HepG2 (cell line): ENCODE measurements around the gene PEMT. TPM values are rescaled to one million over a fixed set of nuclear protein-coding genes. Genes with fewer than 3 reads are reported as not detected.

Source experiments
- ARNT2 ChIP-seq: sonication (generic); formaldehyde crosslinking; IDR thresholded peaks from 2 replicates; pipeline ENCODE4 v1.8.0; 2022; ENCODE audit warnings: mild to moderate bottlenecking, low read depth, missing genetic modification reagents, moderate library complexity
- BRCA1 ChIP-seq: sonication (generic); formaldehyde crosslinking; IDR thresholded peaks from 2 replicates; pipeline ENCODE4 v1.4.0; 2020; ENCODE audit warnings: missing genetic modification reagents
- CEBPG ChIP-seq: IDR thresholded peaks from 2 replicates; pipeline ENCODE4 v1.6.1; 2016
- EEA1 ChIP-seq: sonication (generic); formaldehyde crosslinking; IDR thresholded peaks from 2 replicates; pipeline ENCODE4 v1.5.1; 2020; ENCODE audit warnings: mild to moderate bottlenecking, missing genetic modification reagents, borderline replicate concordance
- FOXK1 ChIP-seq: sonication (generic); formaldehyde crosslinking; IDR thresholded peaks from 2 replicates; pipeline ENCODE4 v1.4.0; 2020; ENCODE audit warnings: low read depth, missing genetic modification reagents, borderline replicate concordance
- MLLT10 ChIP-seq: sonication (generic); formaldehyde crosslinking; IDR thresholded peaks from 2 replicates; pipeline ENCODE4 v1.4.0; 2020; ENCODE audit warnings: missing genetic modification reagents
- NCOR1 ChIP-seq: fragments of 200-600 bp; sonication (generic); IDR thresholded peaks from 2 replicates; pipeline ENCODE4 v1.7.0; 2017; ENCODE audit warnings: antibody characterized with exemption, low read length, borderline replicate concordance
- NFRKB ChIP-seq: fragments of 450-650 bp; IDR thresholded peaks from 2 replicates; pipeline ENCODE4 v1.6.1; 2017
- PRPF4 ChIP-seq: fragments of 200-400 bp; formaldehyde crosslinking; IDR thresholded peaks from 2 replicates; pipeline ENCODE4 v1.6.1; 2016; ENCODE audit warnings: low read length, low read depth; ENCODE audit not compliant: poor library complexity, severe bottlenecking
- RARA ChIP-seq: IDR thresholded peaks from 2 replicates; pipeline ENCODE4 v1.6.1; 2016; ENCODE audit warnings: missing genetic modification reagents, missing compliant biosample characterization
- SAP130 ChIP-seq: IDR thresholded peaks from 2 replicates; pipeline ENCODE4 v1.6.1; 2016; ENCODE audit warnings: low read depth
- ZFY ChIP-seq: sonication (generic); formaldehyde crosslinking; IDR thresholded peaks from 2 replicates; pipeline ENCODE4 v1.4.0; 2020; ENCODE audit warnings: missing genetic modification reagents
- ZNF17 ChIP-seq: sonication (generic); formaldehyde crosslinking; IDR thresholded peaks from 2 replicates; pipeline ENCODE4 v1.5.0; 2020; ENCODE audit warnings: mild to moderate bottlenecking, missing genetic modification reagents
- ZNF350 ChIP-seq: sonication (generic); formaldehyde crosslinking; IDR thresholded peaks from 2 replicates; pipeline ENCODE4 v1.4.0; 2020; ENCODE audit warnings: mild to moderate bottlenecking, low read depth, missing genetic modification reagents, borderline replicate concordance
- ZSCAN21 ChIP-seq: sonication (generic); formaldehyde crosslinking; IDR thresholded peaks from 2 replicates; pipeline ENCODE4 v1.8.0; 2022; ENCODE audit warnings: mild to moderate bottlenecking, missing genetic modification reagents, moderate library complexity, borderline replicate concordance
- polyA plus RNA-seq, 8 experiments: library from polyadenylated mRNA; depleted of rRNA in 3 of 8; stranded (reverse) in 7 of 8; unstranded in 1 of 8; fragments of >200 nt; fragmentation: Illumina TruSeq in 4 of 8; extraction: Trizol in 4 of 8; gene quantifications; 2 replicates each; pipeline versions ENCODE4 v1.2.1 to v1.2.3, GENCODE V29; 2011 to 2016; ENCODE audit warnings: low read depth in 4 of 8, missing spikeins in 1 of 8, mixed read lengths in 1 of 8; ENCODE audit not compliant: insufficient read depth in 1 of 8
- total RNA-seq, 5 experiments: library from RNA; depleted of rRNA; stranded (reverse); fragments of >200 nt; fragmentation: Illumina TruSeq; extraction: Trizol; gene quantifications; 2 replicates each; pipeline ENCODE4 v1.2.3, GENCODE V29; 2016; ENCODE audit warnings: low read depth in 1 of 5
- TF ChIP-seq, protein P1 (sequence below), 2 experiments: sonication (generic) in 1 of 2; formaldehyde crosslinking in 1 of 2; IDR thresholded peaks; 2 replicates each; pipeline versions ENCODE4 v1.4.0 to v1.6.1; 2016 to 2020; ENCODE audit warnings: borderline replicate concordance in 1 of 2, low read depth in 1 of 2, mild to moderate bottlenecking in 1 of 2, missing genetic modification reagents in 1 of 2
- TF ChIP-seq, protein P2 (sequence below): sonication (generic); formaldehyde crosslinking; IDR thresholded peaks from 2 replicates; pipeline ENCODE4 v1.4.0; 2020; ENCODE audit warnings: mild to moderate bottlenecking, low read depth, missing genetic modification reagents
- TF ChIP-seq, protein P3 (sequence below): sonication (generic); formaldehyde crosslinking; IDR thresholded peaks from 2 replicates; pipeline ENCODE4 v1.9.0; 2021; ENCODE audit warnings: mild to moderate bottlenecking, missing genetic modification reagents

PEMT gene
- total and polyA plus RNA-seq, 2 of the 13 experiments (the other 11 are each of a cell fraction or from before 2014, with no cell fraction given), result 31.7 to 43.6 TPM

DNA sequence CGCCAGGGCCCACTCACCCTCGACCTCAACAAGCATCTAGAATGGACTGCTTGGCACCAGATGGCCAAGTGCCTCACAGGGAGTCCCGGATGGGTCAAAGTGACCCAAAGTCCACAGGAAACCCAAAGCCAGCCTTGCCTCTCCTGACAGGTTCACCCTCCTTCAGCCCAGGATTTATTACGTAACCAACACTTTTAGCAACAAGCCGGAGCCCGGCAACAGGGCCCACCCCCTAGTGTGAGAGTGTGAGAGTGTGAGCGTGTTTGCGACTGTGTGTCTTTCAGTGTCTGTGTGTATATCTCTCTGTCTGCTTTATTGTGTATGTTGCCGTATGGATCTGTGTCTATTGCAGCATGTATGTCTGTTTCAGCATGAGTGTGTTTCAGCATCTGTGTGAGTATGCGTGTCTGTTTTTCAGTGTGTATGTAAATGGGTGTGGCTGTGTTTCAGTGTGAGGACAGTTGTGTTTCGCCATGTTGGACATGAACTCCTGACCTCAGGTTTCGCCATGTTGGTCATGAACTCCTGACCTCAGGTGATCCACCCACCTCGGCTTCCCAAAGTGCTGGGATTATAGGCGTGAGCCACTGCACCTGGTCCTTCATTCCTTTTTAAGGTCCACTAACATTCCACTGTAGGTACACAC, 13.7 kb upstream of the PEMT start (continued):
- TF ChIP-seq, protein P1, sequence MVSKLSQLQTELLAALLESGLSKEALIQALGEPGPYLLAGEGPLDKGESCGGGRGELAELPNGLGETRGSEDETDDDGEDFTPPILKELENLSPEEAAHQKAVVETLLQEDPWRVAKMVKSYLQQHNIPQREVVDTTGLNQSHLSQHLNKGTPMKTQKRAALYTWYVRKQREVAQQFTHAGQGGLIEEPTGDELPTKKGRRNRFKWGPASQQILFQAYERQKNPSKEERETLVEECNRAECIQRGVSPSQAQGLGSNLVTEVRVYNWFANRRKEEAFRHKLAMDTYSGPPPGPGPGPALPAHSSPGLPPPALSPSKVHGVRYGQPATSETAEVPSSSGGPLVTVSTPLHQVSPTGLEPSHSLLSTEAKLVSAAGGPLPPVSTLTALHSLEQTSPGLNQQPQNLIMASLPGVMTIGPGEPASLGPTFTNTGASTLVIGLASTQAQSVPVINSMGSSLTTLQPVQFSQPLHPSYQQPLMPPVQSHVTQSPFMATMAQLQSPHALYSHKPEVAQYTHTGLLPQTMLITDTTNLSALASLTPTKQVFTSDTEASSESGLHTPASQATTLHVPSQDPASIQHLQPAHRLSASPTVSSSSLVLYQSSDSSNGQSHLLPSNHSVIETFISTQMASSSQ (IDR thresholded peaks at IDR 0.05; ENCODE audit: low read depth), result no peak
- TF ChIP-seq, protein P1 (CRISPR knock-in tag; IDR thresholded peaks at IDR 0.05; ENCODE audit: borderline replicate concordance), result no peak
- TF ChIP-seq ZNF17 (CRISPR knock-in tag), result no peak
- no peak for TF ChIP-seq CEBPG (CRISPR knock-in tag)
- no peak for TF ChIP-seq ARNT2 (CRISPR knock-in tag)
- TF ChIP-seq EEA1 (CRISPR knock-in tag), result no peak
- no peak for TF ChIP-seq ZFY (CRISPR knock-in tag)
- peak; percentile 16; the same call in 1 of the 2 replicates for TF ChIP-seq FOXK1 (CRISPR knock-in tag)
- TF ChIP-seq RARA (CRISPR knock-in tag), result peak; percentile 99
- no peak for TF ChIP-seq NFRKB
- no peak for TF ChIP-seq PRPF4
- no peak for TF ChIP-seq ZSCAN21 (CRISPR knock-in tag)
- no peak for TF ChIP-seq SAP130
- TF ChIP-seq, protein P2, sequence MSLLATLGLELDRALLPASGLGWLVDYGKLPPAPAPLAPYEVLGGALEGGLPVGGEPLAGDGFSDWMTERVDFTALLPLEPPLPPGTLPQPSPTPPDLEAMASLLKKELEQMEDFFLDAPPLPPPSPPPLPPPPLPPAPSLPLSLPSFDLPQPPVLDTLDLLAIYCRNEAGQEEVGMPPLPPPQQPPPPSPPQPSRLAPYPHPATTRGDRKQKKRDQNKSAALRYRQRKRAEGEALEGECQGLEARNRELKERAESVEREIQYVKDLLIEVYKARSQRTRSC (CRISPR knock-in tag), result no peak
- peak; percentile 69; the same call in 1 of the 2 replicates for TF ChIP-seq NCOR1
- no peak for TF ChIP-seq BRCA1 (CRISPR knock-in tag)
- no peak for TF ChIP-seq ZNF350 (CRISPR knock-in tag)
- TF ChIP-seq, protein P3, sequence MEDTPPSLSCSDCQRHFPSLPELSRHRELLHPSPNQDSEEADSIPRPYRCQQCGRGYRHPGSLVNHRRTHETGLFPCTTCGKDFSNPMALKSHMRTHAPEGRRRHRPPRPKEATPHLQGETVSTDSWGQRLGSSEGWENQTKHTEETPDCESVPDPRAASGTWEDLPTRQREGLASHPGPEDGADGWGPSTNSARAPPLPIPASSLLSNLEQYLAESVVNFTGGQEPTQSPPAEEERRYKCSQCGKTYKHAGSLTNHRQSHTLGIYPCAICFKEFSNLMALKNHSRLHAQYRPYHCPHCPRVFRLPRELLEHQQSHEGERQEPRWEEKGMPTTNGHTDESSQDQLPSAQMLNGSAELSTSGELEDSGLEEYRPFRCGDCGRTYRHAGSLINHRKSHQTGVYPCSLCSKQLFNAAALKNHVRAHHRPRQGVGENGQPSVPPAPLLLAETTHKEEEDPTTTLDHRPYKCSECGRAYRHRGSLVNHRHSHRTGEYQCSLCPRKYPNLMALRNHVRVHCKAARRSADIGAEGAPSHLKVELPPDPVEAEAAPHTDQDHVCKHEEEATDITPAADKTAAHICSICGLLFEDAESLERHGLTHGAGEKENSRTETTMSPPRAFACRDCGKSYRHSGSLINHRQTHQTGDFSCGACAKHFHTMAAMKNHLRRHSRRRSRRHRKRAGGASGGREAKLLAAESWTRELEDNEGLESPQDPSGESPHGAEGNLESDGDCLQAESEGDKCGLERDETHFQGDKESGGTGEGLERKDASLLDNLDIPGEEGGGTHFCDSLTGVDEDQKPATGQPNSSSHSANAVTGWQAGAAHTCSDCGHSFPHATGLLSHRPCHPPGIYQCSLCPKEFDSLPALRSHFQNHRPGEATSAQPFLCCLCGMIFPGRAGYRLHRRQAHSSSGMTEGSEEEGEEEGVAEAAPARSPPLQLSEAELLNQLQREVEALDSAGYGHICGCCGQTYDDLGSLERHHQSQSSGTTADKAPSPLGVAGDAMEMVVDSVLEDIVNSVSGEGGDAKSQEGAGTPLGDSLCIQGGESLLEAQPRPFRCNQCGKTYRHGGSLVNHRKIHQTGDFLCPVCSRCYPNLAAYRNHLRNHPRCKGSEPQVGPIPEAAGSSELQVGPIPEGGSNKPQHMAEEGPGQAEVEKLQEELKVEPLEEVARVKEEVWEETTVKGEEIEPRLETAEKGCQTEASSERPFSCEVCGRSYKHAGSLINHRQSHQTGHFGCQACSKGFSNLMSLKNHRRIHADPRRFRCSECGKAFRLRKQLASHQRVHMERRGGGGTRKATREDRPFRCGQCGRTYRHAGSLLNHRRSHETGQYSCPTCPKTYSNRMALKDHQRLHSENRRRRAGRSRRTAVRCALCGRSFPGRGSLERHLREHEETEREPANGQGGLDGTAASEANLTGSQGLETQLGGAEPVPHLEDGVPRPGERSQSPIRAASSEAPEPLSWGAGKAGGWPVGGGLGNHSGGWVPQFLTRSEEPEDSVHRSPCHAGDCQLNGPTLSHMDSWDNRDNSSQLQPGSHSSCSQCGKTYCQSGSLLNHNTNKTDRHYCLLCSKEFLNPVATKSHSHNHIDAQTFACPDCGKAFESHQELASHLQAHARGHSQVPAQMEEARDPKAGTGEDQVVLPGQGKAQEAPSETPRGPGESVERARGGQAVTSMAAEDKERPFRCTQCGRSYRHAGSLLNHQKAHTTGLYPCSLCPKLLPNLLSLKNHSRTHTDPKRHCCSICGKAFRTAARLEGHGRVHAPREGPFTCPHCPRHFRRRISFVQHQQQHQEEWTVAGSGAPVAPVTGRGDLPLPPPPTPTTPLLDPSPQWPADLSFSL, result 0 out of 2 replicates have a peak, but pooled peaks have one; percentile 44
- TF ChIP-seq MLLT10 (CRISPR knock-in tag), result no peak
